Superior temporal gyrus (tissue), 1 donor: Measurements from ENCODE around the gene INHBA.
A peak's percentile ranks its signal among the peaks of the same experiment; 100 is the strongest.

Experiments used
- DNase-seq: peaks from one replicate; pipeline ENCODE4 v3.0.0-alpha.2; 2016; ENCODE audit errors: extremely low spot score

Gene INHBA

DNA sequence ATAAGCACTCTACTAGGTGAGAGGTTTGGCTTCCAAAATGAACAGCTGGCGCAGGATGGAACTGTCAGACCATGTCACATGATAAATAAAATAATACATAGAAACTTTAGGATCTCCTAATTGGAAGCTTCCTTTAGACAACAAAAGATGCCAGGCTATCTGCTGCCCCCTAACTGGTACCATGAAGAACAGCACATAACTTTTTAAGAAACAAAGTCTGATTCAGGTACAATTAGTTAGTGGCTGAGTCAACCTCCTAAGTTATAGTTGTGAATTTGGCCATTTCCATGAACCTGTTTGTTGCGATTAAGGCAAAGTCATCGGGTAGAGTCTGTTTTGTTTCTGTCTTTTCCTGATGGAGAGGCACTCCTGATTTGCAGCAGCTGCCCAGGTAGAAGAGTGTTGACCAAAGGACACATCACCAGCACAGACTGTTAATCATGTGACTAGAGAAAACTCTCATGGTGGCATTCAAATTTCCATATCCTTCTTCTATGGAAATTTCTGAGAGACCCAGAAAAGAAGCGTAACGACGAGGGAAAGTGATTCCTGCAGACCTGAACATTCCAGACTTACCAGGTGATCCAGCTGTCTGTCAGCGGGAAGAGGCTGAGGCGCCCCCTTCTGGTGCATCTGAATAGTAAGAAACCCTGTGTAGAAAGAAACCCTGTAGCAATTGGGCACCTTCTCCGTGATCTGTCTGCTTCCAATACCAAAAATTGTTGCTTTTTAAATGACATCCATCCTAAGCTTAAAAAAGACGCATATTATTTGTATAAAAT is 8.6 kb upstream of the INHBA start:
- no peak for DNase-seq

DNA sequence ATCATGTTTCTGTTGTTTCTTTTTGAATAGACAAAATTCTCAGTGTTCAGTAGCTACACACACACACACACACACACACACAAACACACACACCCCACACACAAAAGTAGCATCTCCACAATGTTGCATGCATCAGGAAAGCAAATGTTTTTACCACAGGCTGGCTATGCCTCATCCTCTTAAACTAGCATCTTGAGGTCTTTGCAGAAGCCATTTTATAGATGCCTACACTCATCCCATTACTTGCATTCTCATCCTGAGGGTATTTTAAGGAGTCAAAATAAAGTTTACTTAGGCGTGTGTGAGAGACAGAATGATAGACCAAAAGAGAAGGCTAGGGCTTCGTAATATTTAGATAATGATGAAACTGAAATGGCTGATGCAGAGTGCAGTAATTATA is 7.9 kb upstream of the INHBA start:
- no peak for DNase-seq

DNA sequence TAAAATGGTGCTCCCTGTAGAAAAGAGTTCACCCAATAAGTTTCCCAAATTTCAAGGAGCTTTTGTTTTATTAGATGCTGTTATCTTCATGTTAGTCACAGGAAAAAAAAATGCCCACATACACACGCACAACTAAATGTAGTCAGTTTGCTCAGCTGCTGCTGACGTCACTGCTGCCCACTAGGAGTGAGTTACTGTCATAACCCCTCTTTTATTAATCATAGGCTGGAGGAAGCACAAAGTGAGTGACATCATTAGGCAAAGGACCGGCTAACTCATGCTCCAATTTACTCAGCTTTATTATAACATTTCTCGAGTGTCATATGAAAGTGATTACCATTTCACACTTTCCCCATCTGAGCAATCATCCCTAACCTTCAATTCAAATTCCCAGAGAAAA is 6.7 kb upstream of the INHBA start:
- DNase-seq: no peak

DNA sequence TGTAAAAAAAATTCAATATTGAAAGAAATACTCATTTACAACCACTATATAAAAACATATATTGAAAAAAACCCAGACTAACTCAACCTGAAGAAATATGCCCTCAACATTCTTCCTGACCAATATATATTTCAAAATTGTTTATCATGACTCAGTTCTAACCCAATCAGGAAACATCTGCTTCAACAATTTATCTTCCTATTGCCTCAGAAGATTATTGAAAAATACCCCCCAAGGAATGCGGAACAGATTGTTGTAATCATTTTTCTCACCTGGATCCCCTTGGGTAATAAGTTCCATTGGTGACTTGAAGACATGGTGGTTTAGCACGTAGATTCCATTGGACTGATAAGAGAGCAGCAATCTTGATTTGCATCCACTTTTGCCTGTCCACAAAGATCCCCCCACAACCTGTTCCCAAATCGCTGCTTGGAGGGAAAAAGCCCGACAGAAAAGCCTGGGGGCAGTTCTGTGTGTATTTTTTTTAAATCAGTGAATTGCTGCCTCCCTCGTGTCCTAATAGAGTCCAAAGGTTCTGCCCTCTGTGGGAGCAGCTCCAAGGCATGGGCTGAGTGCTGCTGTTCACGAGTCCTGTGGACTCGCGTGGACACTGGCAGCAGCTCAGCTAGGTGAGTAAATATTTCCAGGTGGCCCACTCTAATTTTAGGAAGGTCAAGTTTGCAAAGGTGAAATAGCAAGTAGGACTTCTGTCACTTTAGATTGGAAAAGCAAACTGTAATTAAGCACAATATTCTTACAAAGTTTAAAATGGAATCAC is 5.9 kb upstream of the INHBA start:
- no peak for DNase-seq

DNA sequence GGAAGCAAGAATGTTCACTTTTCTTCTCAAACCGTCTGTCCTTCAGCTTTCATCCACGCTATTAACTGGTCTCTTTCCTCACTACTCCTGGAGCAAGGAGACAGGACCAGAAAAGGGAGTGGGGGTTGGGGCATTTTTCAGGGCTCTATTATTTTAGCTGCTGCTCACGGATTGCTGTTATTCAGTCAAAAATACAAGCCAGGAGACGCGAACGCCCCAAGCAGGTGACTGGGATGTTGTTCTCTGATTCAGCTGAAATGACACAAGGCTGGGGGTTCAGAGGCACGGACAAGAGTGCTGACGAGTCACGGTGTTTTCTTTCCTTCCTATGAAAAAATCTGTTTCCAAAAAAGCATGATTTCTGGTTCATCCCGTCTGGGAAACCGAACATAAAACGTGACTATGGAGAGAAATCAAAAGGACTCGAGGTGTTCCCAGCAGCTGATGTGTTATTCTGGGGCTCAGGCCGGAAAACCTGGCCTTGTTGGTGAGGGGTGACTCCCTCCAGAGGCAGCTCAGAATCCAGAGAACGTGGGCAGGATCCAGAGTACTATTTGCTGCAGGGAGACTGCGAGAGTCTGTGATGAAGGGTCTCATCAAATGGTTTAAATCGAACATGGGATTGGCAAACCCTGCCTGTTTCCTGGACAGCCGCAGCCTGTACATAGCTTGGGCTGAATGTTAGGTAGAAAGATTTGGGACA is 3.5 kb upstream of the INHBA start:
- no peak for DNase-seq

DNA sequence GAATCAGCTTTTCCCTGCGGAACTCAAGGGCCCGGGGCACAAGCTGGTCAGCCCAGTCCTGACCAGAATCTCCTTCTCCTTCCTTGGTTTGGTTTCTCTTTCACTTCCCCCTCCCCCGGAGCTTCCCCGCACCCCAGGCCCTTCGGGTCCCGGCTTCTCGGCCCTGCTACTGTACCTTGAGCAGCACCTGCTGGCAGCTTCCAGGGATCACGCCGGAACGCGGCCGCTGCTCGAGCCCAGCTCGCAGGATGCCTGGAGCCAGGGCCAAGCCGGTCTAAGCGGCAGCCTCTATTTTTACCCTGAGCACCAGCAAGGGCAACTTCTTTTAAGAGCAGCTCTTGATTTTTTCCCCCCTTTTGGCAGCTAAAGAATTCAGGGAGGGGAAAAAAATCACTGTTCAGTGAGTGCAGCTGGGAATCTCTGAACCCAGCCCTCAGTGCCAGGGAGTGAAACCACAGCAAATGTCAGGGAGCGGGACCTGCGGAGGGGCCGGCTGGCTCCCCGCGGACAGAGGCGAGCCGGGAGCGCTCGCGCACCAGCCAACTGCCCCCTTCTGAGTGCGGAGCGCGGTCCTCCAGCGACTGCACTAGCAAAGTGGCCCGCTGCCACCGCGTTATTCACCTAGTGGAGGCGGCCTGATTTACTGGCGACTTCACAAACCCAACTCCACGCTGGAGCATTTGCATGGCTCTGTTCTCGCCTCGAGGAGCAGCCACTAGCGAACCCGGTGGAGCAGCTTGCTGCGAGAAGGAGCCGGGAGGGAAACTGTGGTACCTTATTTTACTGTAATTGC is 2.4 kb upstream of the INHBA start:
- peak; percentile 66 for DNase-seq

DNA sequence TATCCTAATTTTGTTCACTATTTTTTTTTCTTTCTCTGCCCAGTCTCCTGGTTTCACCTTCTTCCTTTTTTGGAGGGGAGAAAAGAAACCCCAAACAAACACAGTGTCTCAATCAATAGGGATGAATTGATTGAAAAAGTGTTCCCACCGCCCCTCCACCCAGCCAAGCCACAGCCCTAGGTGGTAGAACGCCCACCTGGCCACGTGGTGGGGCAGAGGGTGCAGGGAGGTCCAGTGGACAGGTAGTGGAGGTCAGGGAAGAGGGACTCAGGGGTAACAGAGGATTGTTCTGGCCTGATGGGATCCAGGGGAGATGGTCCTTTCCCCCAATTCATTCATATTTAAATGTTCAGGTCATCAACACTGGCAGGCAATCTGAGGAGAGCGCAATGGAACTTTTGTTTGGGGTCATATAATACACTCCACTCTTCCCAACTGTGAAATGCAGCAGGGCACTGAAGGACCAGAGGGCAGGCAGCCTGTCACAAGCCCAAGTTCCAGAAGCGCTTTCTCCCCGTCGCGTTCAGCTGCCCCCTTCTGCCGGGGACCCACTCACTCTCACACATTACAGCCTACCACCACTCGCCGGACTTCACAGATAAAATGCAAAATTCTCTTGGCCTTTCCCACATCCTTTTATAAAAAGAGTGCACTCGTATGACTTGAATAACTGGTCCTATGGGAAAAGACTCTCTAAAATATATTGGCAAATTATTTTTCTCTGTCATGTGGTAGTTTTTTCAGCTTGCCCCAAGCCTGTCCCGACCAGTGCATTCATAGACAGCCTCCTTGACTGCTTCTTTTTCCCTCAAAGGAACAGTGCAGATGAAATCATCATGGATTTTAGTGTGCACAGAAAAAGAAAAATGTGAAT is 1.6 kb downstream of the INHBA start:
- no peak for DNase-seq

DNA sequence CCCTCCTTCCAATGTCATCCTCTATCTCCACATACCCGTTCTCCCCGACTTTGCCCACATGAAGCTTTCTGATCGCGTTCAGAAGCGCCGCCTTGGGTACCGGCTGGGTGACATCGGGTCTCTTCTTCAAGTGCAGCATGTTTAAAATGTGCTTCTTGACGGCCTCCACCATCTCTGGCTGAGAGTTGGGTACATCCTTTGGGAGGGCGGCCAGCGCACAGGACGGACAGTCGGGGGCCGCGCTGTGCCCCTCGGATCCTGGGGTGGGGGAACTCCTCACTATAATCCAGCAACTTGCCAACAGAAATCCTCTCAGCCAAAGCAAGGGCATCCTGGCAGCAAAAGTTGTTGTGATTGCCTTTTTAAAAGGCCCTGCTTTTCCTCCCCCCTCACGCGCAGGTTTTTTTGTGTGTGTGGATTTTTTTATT is 2.8 kb downstream of the INHBA start:
- DNase-seq: no peak

DNA sequence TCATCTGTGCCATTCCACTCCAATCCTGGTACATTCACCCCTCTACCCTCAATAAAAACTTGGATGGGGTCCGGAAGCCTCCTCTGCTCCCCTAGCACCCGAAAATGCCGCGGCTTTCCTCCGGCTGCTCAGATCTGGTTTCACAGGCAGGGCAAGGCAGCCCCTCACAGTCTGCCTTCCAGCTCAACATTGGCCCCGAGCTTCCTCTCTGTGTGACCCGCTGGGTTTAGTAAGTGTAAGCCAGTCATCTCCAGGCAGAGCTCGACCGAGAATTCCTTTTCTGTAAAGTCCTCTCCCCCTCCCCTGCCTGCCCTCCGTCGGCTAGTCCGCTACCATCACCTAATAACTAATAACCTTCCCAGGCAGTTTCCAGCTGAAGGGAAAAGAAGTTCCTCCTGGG is 3.4 kb downstream of the INHBA start:
- DNase-seq: no peak

DNA sequence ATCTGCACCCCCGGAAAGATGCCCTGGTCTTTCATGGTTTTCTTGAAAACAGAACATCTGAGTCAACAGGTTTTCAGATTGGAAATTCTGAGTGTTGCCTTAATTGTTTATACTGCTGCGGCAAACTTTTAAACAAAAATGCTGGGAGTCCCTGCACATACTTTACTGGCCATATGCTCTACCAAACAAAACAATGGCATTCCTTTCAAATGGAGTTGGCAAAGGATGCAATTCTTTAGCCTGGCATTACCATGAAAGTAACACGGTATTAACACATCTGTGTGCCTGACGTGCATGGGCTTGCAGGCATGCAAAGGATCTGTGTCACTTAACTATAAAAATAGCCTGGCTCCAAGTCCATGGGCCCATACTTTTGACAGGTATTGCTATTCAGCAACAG is 4.2 kb downstream of the INHBA start:
- DNase-seq: peak; percentile 21

DNA sequence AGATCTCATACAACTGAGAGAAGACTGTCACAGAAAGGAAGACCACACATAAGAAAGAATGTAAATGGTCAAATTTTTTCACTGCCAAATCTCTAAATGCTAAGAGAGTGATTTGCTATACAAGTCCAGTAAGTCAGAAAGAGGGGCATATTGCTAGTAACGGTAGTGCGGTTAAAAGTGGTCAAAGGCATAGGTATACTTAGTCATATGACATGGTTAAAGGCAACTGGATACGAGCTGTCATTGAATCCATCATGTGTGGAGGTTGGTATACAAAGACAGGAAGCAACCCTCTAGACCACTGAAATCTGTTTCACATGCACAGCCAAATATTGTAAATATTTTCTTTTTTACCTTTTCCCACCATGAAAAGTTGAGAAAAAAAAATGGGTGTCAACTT is 4.8 kb downstream of the INHBA start:
- DNase-seq: no peak

DNA sequence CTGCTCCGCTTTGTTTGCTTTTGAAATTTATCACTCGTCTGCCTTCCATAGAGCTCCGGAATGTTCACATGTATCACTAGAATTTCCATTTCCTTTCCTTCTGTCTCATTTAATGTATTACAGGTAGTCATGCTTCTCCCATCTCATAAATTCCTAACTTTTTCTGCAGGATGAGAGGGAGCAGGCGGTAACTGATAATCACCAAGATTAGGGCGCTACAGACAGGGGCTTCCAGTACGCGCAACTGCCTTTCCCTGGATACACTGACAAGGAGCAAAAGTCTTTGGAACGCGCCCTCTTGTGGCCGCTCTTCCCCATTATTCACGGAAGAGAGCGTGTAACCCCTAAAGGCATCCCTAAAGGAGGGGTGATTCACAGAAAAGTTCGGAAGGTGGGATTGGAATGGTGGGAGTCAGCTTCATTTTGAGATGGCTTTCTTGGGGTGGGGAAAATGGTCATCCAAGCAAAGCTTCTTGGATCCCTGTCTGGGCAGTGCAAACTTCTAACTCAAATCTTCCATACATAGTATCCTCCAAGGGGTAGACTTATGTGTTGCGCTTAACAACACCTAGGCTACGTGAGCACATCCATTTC is 6.5 kb downstream of the INHBA start:
- peak; percentile 88 for DNase-seq

DNA sequence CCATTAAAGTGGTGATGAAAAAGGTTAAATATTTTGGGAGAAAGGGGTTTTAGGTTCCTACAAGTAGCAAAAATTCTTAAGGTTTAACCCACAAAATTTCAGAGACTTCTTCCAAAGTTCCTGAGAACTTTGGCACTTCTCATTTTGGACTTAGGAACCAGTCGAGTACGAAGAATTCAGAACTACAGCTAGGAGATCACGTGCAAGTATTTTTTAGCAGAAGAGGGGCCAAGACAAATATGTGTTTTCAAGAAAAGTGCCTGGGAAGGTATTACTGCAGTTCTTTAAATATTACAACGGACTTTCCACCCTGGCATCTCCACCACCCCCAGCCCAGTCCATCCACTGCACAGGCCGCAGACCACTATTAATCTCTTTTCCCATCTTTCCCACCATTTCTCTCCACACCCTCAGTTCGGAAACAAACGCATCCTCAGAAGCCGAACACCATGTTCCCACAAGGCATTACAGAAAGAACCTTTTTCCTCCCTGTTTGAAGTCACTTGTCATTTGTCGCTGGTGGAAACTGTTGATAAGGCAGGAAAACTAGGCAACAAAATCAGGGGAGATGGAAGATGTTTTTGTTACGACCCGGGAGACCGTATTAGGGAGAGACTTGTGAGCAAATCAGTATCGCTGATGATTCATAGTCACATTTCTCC is 7.1 kb downstream of the INHBA start:
- DNase-seq: no peak

DNA sequence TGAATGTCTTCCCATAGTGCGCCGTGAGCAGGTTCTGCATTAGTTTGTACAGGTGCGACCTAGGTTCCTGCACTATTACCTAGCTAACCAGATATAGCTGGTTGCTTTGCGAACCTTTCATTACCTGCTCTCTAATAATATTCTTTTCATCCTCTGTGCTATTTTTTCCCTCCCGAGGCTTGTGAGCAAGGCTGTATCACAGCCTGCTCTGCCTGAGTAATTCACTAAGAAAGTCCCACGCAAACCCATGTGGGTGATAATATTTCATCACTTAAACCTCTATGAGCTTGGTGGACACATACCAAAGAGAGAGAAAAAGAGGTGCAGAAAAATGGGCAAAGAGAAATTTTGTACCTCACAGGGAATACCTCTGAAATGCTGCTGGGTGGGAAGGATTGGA is 8.4 kb downstream of the INHBA start:
- peak; percentile 30 for DNase-seq

DNA sequence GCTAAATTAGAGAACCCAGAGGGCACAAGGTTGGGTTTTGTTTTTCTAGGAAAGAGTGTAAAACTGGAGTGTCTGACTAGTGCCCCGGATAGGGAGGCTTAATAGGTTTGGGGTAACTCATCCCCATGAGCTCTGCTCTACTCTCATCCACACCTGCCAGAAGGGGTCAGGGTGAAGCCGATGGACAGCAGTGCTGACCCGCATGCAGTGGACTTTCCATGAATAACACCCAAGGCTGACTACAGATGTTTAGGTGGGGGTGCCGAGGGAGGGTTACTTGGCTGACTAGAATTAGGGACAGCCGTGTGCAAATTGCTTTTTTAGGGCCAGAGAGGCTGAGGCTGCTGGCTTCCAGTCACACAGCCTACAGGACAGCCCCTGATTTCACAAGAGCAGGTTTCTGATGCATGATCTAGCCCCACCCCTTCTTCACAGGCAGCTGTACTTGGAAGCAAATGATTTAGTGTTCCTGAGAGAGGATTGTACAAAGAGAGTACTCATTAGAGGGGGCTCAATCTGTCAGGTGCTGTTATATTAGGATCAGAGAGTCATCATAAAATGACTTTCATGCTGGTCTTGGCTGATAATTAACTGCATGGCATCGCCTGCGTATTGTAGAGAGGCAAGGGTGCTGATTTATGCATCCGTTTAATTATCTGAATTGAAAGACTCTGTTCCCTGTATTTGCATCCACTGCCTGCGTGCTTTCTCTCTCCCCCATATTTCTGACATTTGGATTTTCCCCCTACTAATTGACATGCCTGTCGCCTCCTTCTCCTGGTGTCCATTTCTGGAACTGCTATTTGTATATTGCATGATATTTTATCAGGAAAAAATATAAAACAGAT is 9.5 kb downstream of the INHBA start:
- DNase-seq: peak; percentile 26

DNA sequence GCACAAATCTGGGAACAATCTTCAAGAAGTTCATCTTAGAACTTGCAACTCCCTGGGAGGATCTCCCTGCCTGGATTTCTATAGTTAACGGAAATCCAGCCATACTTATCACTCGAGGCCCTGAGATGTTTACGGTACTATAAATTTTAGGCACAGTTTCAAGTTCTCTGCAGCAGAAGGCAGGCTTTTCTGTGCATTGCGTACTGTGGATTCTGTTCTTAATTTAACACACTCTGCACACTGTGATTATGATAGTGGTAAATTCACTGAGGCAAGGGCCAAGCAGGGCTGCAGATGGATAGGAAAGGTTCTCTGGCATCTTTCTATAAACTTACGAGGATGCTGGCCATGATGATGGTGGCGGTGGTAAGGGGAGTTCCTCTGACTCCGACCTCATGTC is 10.6 kb downstream of the INHBA start:
- peak; percentile 35 for DNase-seq

DNA sequence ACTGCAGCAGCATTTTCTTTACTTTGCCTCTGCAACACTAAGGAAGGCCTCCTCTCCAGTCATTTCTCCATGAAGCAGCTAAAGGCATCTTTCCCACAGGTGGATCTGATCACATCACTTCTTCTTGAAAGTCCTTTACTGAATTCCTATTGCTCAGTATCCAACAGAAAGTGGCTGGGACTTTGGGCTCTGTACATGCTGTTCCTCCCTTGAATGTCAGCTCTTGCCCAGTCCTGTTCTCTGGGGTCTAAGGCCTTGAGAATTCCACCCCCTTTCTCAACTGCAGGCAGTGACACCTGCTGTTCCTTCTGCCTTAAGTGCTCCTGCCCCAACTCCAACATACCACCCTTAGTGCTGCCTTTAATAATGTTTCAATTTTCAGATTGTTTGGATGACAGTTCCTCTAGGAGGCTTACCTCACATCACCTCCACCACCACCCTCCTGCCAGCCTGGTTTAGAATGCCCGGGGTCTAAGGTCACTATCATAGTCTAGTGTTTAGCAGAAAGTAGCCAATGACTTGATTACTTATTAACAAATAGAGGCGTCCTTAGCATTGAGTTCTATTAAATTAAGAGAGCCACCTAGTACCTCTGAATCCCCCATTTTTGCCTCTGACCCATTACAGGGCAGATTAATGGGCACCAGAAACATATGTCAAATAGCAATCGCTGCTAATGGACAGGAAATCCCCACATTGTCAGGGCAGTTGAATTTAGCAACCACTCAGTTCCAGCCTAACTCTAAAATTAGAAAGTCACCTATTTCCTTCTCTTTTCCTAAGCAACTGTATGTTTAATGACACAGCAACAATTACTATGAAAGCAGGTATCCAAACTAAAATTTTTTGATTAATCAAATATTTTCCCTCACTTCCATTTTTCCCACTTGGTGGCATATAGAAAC is 11.4 kb downstream of the INHBA start:
- DNase-seq: peak; percentile 19

DNA sequence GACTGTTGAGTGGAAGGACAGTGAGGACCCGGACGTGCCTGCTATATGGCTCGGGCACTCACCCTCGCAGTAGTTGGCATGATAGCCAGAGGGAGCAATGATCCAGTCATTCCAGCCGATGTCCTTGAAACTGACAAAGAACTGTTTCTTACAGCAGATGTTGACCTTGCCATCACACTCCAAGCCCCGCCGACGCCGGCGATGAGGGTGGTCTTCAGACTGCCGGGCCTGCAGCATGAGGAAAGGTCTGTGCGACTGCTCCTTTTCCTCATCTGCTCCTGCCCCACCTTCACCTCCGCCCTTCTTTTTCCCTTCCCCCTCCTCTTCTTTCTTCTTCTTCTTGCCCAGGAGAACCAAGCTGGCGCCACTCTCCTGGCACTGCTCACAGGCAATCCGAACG is 13.1 kb downstream of the INHBA start:
- no peak for DNase-seq
